ENCODE data around the gene DOCK9.

Gene DOCK9

DNA sequence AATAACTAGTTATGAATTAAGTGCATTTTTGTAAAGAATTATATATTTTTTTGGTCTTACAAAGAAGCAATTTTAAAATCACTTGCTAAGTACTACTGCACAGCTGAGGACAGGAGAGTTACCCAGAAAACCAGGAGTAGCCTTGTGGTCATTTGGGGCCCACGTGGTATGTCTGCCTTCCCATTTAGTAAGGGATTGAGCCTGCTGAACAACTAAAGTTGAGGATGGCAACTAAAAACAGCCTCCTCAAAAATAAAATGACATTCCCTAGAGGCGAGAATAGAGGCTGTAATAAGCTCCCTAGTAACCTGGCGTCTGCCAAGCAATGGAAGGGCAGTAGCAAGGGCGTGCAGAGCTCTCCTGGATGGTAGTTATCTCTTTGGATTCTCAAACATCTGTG is 36.3 kb downstream of the DOCK9 start:
- DNase-seq, result no peak

GRCh38 chr13:98941126-98941525 is 36.7 kb downstream of the DOCK9 start:
- DNase-seq, result no peak

GRCh38 chr13:98940325-98941001 is 37.4 kb downstream of the DOCK9 start:
- no peak for DNase-seq

DNA sequence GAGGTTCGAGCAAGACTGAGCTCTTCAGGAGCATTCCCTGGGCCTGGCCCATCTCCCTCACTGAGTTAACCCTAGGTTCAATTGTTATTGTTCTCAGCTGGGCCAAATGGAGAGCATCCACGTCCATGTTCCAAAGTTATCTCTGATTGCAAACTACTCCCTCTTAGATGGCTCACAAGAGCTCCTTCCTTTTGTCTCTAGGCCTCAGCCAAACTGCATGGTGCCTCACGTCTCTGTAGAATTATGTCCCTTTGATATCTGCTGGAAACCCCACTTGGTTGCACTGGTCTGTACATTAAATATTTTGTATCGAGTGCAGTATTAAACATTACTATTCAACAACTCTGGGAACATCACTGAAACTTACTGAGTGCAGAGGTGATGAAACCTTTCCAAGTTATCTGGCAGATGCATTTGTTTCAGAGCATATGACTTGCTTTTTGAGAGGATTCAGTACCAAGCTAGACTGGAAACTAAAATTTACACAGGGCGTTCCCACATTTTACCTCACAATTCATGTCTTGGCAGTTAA is 38.1 kb downstream of the DOCK9 start:
- no peak for DNase-seq

DNA sequence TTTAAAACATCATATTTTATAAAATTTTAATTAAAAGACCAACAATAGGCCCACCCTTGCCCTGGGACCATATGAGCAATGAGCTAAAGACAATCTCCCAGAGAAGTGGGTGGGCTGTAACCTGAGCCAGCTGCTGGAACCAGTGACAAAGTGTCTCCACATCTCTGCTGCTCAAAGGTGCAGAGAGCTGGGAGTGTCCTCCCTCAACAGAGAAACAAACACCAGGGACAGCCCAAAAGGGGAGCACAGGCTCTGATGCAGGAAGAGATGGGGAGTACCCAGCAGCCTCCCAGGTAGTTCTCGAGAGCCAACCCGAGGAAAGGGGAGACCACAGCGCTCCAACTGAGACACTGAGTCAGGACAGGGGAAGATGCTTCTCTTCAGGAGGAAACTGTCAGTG is 39.1 kb downstream of the DOCK9 start:
- no peak for DNase-seq

- no peak for DNase-seq
Observed at GRCh38 chr13:98937911-98938381, 39.9 kb downstream of the DOCK9 start.

GRCh38 chr13:98934243-98934642 is 43.6 kb downstream of the DOCK9 start:
- DNase-seq, result no peak

DNA sequence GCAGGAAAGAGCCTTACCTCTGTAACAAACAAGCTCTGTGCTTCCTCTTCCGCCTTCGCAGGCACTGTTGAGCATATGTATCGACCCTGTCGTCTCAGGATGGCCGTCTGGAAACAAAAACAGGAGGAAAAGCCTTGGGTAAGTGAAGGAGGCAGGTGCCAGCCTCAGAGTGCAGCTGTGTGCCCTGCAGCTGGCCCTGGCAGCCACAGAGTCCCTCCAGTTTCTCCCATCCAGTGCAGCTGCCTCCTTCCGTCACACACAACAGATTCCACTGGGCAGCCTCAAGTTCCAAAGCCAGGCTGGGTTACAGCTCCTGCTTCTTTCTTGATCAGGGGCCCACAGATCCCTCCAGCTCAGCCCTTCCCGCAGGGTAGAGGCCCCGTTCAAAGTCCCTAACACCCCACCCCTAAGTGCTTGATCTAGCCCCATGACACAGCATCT is 47.7 kb downstream of the DOCK9 start:
- no peak for DNase-seq

DNA sequence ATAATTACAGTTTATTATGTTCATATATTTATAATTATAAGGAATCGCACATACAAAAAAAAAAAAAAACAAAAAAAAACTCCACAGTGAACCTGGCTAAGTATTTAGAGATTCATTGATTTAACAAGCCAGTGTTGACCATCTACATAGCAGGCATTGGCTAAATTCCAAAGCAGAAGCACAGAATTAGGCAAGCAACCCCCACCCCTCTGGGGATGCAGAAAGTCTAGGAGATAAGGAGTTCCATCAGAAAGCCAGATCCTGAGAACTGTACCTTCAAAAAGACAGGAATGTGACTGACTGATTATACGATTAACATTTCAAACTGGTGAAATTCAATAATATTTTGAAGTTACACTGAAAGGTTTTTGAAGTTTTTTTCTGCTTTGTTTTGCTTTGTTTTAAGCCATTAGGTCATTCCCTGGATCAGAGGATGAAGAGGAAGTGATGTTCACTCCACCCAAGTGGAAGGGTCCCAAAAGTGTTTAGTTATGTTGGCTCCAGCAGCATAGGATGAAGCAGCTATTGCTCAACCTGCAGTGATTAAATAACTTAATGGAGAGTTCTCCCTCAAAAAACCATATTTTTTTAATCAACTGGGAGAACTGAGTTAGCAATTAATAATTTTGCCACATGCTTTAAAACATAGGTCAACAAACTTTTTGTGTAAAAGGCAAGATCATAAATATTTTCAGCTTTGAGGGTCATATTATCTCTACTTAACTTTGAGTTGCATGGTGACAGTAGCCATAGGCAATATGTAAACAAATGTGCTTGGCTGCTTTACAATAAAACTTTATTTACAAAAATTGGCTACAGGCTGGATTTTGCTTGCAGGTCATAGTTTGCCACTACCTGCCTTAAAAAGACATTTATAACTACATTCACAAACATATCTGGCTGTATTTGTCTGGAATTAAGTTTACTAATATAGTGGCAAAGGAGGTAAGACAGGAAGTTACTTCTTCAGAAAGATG is 49.6 kb downstream of the DOCK9 start:
- DNase-seq, result no peak

- no peak for DNase-seq
Observed at GRCh38 chr13:98925949-98926348, 51.9 kb downstream of the DOCK9 start.

DNA sequence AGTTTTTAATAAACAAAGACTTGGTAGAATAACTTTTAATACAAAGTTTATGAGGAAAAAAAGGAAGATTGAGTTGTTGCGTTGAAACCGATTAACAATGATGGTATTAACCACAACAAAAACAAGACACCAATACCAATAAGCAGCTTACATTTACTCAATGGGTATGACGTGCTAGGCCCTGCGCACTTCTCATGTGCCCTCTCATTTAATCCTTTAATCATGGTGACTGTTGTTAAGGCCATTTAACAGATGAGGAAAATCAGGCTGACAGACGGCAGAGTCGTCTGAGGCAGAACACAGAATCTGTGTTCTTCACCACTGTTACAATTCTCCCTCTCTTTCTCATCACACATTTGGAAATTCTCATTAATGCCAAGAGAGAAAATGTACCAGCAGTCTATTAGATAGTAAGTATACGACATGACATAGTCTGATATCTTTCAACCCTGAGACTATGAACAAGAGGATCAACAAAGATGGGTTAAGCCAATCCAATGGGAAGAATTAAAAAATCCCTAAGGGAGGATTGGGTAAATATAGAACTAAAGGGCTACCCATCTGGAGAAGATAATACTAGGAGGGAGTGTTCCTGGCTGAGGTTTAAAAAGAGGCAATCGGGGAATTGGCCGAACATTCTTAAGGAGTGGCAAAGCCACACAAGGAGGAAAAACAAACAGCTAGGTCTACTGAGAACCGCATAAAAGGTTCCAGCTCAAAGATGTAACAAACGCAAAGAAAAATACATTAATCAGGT is 54.0 kb downstream of the DOCK9 start:
- no peak for DNase-seq

DNA sequence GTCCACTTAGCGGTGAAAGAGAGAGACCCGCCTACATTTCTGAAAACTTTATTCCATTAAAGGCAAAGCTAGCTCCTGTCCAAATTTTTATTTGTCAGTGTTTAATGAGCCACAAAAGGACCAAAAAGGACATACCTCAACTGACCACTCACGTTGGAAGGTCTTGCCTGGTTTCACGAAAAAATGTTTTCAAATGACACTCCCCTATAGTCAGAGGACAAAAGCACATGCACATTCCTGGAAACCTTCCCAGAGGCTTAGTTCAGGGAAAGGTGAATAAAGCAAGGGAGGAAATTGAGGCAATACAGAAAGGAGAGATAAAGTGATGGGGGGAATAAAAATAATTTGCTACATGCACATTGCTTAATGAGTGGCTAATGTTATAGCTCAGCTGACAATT is 55.6 kb downstream of the DOCK9 start:
- DNase-seq, result no peak

DNA sequence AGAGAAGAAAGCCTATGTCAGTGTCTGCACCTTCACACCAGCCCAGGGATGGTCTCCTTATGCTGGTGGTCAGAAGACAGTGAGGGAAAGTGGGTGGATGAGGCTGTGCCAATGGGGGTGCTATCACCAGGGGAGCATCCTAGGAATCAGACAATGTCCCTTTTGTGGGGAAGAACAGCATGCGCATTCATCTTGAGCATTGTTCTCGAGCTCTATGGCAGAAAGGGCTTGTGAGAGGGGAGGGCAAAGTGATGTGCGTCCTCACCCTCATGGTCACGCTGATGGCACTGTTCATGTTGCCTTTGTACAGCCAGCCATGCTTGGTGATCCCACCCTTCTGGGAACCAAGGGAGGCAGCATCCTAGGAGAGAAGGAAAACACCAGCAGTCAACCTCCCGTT is 56.1 kb downstream of the DOCK9 start:
- DNase-seq, result no peak

DNA sequence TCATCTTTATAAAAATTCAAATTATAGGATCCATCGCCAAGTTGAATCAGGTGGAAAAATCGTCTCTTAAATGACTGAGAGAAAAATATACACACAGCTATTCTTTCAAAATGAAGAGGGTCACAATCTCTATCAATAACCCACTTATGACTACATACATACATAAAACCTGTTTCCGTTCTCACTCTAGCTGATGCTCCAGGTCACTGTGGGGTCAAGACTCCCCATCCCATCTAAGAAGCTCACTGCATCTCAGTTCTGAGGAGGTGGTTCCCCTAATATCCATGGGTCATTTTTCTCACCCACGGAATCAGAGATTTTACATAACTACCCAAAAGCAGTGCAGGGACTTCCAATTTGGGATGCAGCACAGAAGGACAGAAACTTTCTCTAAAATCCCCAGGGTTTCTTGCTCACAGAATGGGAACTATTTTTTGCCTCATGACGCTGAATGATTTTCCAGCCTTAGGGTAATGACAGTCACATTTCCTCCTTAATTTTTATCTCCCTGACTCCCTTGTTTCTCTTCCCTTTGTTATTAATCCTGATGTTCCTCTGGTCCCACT is 56.8 kb downstream of the DOCK9 start:
- DNase-seq, result no peak

DNA sequence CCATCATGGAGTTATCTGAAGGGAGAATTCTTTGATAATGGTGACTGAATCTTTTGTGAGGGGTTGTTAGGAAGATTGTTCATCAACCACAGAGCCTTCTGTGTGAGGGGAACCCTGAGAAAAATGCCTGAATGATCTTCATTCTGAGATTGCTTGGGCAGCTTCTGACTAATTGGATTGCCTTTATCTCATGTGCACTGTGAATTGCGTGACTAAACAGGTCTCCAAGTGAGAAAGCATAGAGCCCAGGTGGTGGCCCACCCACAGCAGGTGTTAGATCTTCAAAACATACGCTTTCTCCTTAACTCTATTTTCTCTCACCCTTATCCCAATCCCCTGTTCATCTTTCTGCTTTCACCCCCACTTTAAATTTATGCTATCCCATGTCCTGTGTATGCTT is 58.3 kb downstream of the DOCK9 start:
- peak; percentile 35 for DNase-seq

- DNase-seq, result no peak
Observed at GRCh38 chr13:98918771-98919170, 59.1 kb downstream of the DOCK9 start.

DNA sequence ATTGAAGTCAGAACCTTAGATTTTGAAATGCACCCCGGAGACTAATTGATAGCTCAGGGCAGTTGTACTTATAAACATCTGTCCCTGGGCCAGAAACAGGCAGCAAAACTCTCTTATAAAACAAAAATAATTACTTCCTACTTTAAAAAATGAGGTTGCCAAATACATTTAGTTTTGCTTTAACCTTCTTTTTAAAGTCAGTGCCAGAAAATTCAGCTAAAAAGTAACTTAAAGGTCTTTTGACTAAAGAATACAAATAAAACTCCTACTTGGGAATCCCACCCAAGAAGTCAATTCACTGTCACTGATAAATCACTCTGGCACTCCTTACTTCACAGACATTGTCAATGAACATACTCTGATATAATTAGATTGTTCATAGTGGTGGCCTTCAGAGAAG is 60.7 kb downstream of the DOCK9 start:
- no peak for DNase-seq

GRCh38 chr13:98916403-98916802 is 61.5 kb downstream of the DOCK9 start:
- no peak for DNase-seq

DNA sequence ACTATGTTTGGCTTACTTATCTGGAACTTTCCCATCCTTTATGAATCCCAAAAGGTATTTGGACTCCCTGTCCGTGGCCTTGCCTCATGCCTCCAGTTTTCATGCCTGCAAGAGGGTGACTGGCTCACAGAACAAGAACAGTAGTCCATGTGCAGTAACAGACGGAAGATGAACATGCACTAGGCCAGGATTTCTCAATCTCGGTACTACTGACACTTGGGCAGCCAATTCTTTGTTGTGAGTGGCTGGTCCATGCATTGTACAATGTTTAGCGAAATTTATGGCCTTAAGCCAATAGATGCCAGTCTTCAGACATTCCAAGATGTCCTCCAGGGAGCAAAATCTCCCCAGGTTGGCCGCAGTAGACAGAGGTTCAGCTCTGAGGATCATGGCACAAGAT is 61.9 kb downstream of the DOCK9 start:
- no peak for DNase-seq

GRCh38 chr13:98915563-98915962 is 62.3 kb downstream of the DOCK9 start:
- DNase-seq, result no peak

- DNase-seq, result no peak
Observed at GRCh38 chr13:98913741-98914140, 64.1 kb downstream of the DOCK9 start.

- no peak for DNase-seq
Observed at GRCh38 chr13:98912846-98913245, 65.0 kb downstream of the DOCK9 start.

DNA sequence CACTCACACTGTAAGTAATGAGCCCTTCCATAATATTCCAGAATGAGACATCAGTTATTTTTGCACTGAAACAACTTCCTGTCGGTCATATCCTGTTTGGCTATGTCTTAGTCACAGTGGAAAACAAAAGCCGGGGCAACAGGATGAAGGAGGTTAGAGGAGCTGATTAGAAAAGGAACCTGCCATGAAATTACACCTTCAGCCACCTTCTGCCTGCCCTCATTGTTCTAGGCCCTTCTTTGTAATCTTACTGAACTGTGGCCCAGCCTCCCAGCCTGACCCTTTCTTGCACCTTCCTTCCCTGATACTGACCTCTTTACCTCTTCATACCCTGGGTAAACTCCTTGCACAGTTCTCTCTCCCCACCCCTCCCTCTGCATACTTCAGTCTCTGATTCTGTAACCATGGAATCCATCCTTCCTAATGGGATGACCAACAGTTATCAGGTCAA is 67.3 kb downstream of the DOCK9 start:
- DNase-seq, result peak; percentile 44
